Transverse colon (tissue), 3 donors: ENCODE results near the gene PHYHD1.

ENCODE experiments used
- CTCF ChIP-seq, 5 experiments: fragments of 200-600 bp in 3 of 5; fragments of 450-650 bp in 2 of 5; sonication (generic) in 3 of 5; IDR thresholded peaks; 1 replicate in 2 of 5; 2 replicates in 3 of 5; pipeline ENCODE4 v1.5.1; 2016 to 2017; ENCODE audit warnings: antibody characterized with exemption in 5 of 5, inconsistent platforms in 3 of 5, mild to moderate bottlenecking in 2 of 5, moderate library complexity in 1 of 5
- EP300 ChIP-seq: sonication (generic); formaldehyde crosslinking; IDR thresholded peaks from one replicate; pipeline ENCODE4 v1.6.1; 2017; ENCODE audit warnings: antibody characterized with exemption, low read depth
- POLR2A ChIP-seq: fragments of 450-650 bp; IDR thresholded peaks from one replicate; pipeline ENCODE4 v1.6.1; 2016; ENCODE audit warnings: antibody characterized with exemption, mild to moderate bottlenecking, moderate library complexity

GRCh38 chr9:128906741-128907140, 14.0 kb upstream of the PHYHD1 start:
- TF ChIP-seq CTCF (IDR thresholded peaks at IDR 0.05) (no peak), EP300 (no peak), POLR2A (no peak)
